ENCODE data around the gene SPC24. TPM values are rescaled to one million over a fixed set of nuclear protein-coding genes. Genes with fewer than 3 reads are reported as not detected.
A peak's percentile ranks its signal among the peaks of the same experiment; 100 is the strongest.
"Not testable (repeated sequence)": the region's sequence is repeated elsewhere in the genome, so short reads cannot be mapped to it uniquely, and the experiment has no call there.

The SPC24 gene
- total RNA-seq, 1 experiment from 2014 or later: 98.0 TPM

GRCh38 chr19:11166281-11167142, 10.9 kb upstream of the SPC24 start:
- DNase-seq (ENCODE audit: low spot score): no peak

GRCh38 chr19:11165486-11166030, 10.0 kb upstream of the SPC24 start:
- no peak for DNase-seq (ENCODE audit: low spot score)

- no peak for DNase-seq (ENCODE audit: low spot score)
Measured at GRCh38 chr19:11164879-11165406, 9.4 kb upstream of the SPC24 start.

- no peak for DNase-seq (ENCODE audit: low spot score)
Measured at GRCh38 chr19:11164296-11164695, 8.7 kb upstream of the SPC24 start.

GRCh38 chr19:11160440-11160768, 4.8 kb upstream of the SPC24 start:
- DNase-seq (ENCODE audit: low spot score): not testable (repeated sequence)

GRCh38 chr19:11159598-11160439, 4.2 kb upstream of the SPC24 start:
- DNase-seq (ENCODE audit: low spot score): no peak

GRCh38 chr19:11154683-11155047, 917 bp downstream of the SPC24 start:
- no peak for DNase-seq (ENCODE audit: low spot score)

- DNase-seq (ENCODE audit: low spot score): no peak
Measured at GRCh38 chr19:11152318-11153062, 3.1 kb downstream of the SPC24 start.

- DNase-seq (ENCODE audit: low spot score): no peak
Measured at GRCh38 chr19:11151181-11151580, 4.4 kb downstream of the SPC24 start.

- no peak for DNase-seq (ENCODE audit: low spot score)
Measured at GRCh38 chr19:11148001-11148400, 7.6 kb downstream of the SPC24 start.

- DNase-seq (ENCODE audit: low spot score): no peak
Measured at GRCh38 chr19:11145536-11145924, 10.1 kb downstream of the SPC24 start.

- DNase-seq (ENCODE audit: low spot score): peak; percentile 90
Measured at GRCh38 chr19:11142528-11143171, 12.9 kb downstream of the SPC24 start.

- DNase-seq (ENCODE audit: low spot score): peak; percentile 54
Measured at GRCh38 chr19:11141937-11142527, 13.6 kb downstream of the SPC24 start.

- DNase-seq (ENCODE audit: low spot score): no peak
Measured at GRCh38 chr19:11140896-11141295, 14.7 kb downstream of the SPC24 start.

- DNase-seq (ENCODE audit: low spot score): not testable (repeated sequence)
Measured at GRCh38 chr19:11140023-11140538, 15.5 kb downstream of the SPC24 start.

- DNase-seq (ENCODE audit: low spot score): peak; percentile 74
Measured at GRCh38 chr19:11138601-11139300, 16.8 kb downstream of the SPC24 start.

- DNase-seq (ENCODE audit: low spot score): peak; percentile 70
Measured at GRCh38 chr19:11137542-11138384, 17.8 kb downstream of the SPC24 start.

GRCh38 chr19:11136400-11137101, 19.0 kb downstream of the SPC24 start:
- DNase-seq (ENCODE audit: low spot score): no peak

All from HT-29 (cell line).